Measurements from ENCODE around the gene RTN4RL2.

DNA sequence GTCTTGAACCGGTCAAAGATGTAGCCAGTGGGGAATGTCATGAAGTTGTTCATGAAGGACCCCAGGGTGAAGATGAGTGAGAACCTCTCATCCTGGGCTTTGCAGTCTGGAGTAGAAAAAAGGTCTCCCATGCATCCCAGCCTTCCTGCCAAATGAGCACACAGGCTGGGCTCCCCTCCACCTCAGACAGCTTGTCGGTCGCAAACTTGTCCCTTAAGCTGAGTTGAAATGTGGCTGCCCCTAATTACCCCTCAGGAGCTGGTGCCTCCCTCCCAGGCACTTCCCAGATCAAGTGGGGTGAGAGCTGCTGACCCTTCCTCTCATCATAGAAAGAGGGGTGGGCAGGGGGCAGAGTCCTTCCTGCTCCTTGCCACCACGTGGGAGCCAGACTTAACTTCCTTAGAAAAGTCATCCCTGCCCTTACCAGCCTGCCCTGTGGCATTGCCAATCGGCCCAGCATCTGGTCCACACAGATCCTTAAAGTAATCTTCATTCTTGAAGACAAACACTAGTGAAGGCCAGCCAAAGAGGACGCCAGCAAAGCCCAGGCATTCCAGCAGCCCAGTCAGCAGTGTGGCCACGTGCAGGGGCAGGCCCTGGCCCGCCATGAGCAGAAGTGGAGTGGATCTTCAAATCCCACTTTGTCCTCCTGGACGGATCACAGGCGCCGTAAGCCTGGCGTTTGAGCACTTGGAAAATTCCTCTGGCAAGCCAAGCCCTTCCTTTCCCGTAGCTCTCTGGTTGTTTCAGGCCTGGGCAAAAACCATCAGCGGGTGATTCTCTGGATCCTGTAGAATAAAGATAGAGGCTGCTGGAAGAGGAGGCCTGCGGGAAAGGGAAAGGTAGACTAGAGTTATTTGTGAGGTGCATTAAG is 34.5 kb upstream of the RTN4RL2 start:
- TF ChIP-seq EZH2 (IDR thresholded peaks at IDR 0.05; ENCODE audit: low read depth) (no peak), CTCF (conservative IDR thresholded peaks at IDR 0.05) (no peak)

All from PC-9 (cell line).